ENCODE results near the gene USP20. TPM values are rescaled to one million over a fixed set of nuclear protein-coding genes. Genes with fewer than 3 reads are reported as not detected.

Gene USP20
- total and polyA plus RNA-seq, 4 experiments from 2014 or later, result 36.5 to 132 (median 89.6) TPM

GRCh38 chr9:129875687-129876395 lies 40.6 kb downstream of the USP20 start:
- DNase-seq, result no peak
- intact Hi-C loops (cut with micrococcal nuclease), result no loop called here
- Mint-ChIP-seq H3K4me3 (no peak overlapping the region), H3K27me3 (no peaks in the 10 kb centered on the region), H3K9me3 (peaks cover 0 to 6% (median 0%) of the 10 kb centered on the region in 8 donors), H3K36me3 (peaks cover 47 to 49% of the 10 kb centered on the region in 2 donors), H3K4me1 (peaks cover 12 to 54% (median 27%) of the 10 kb centered on the region in 4 donors), H3K27ac (peak overlapping the region in 3 of 7 donors; percentile 37 to 75 (median 41))
- Histone ChIP-seq H3K27me3 (ENCODE audit: insufficient read depth, low read length) (no peaks in the 10 kb centered on the region), H3K27ac (ENCODE audit: low read depth, low read length) (peak overlapping the region; percentile 28), H3K4me3 (ENCODE audit: low read length in 2 of 2) (no peak overlapping the region), H3K36me3 (ENCODE audit: insufficient read depth, low read length) (peaks cover 33% of the 10 kb centered on the region), H3K4me1 (ENCODE audit: insufficient read depth, low read length) (peaks cover 32% of the 10 kb centered on the region), H3K9me3 (ENCODE audit: control insufficient read depth in 1 of 2, low read length in 2 of 2) (no peaks in the 10 kb centered on the region)
- CTCF ChIA-PET (ENCODE audit: partially characterized antibody), result interaction anchor here (1.0 kb wide), 1 partner anchor 9 kb away, joined by 3 read pairs; no protein-coding TSS in a partner anchor
- POLR2A ChIA-PET (ENCODE audit: partially characterized antibody), result interaction anchor here (1.0 to 2.2 kb wide), 2 partner anchors 41 to 132 kb away, joined by 6 to 7 read pairs; partner anchors contain the start of genes C9orf78 and USP20

GRCh38 chr9:129876815-129877214 lies 41.6 kb downstream of the USP20 start:
- H3K4me1 ChIP-seq (ENCODE audit: insufficient read depth, low read length), result peaks cover 23% of the 10 kb centered on the region
- H3K36me3 Mint-ChIP-seq, result peaks cover 40 to 51% of the 10 kb centered on the region in 2 donors
- peaks cover 0 to 6% (median 0%) of the 10 kb centered on the region in 8 donors for H3K9me3 Mint-ChIP-seq
- DNase-seq, result no peak
- peak overlapping the region; percentile 2 for H3K27ac ChIP-seq (ENCODE audit: low read depth, low read length)
- intact Hi-C loops (cut with micrococcal nuclease), result no loop called here
- H3K36me3 ChIP-seq (ENCODE audit: insufficient read depth, low read length), result peaks cover 33% of the 10 kb centered on the region
- peak overlapping the region in 2 of 8 donors; percentile 17 to 31 for H3K4me3 Mint-ChIP-seq
- no peaks in the 10 kb centered on the region for H3K27me3 Mint-ChIP-seq
- H3K4me1 Mint-ChIP-seq, result peaks cover 8 to 45% (median 19%) of the 10 kb centered on the region in 4 donors
- no peaks in the 10 kb centered on the region for H3K9me3 ChIP-seq (ENCODE audit: control insufficient read depth in 1 of 2, low read length in 2 of 2)
- CTCF ChIA-PET (ENCODE audit: partially characterized antibody), result no interaction called here
- H3K27me3 ChIP-seq (ENCODE audit: insufficient read depth, low read length), result no peaks in the 10 kb centered on the region
- POLR2A ChIA-PET (ENCODE audit: partially characterized antibody), result interaction anchor here (2.2 kb wide), 1 partner anchor 41 kb away, joined by 7 read pairs; the partner anchor contains the start of genes C9orf78 and USP20
- H3K4me3 ChIP-seq (ENCODE audit: low read length in 2 of 2), result no peak overlapping the region
- peak overlapping the region in 6 of 7 donors; percentile 48 to 87 (median 76) for H3K27ac Mint-ChIP-seq

GRCh38 chr9:129878291-129878690 lies 43.0 kb downstream of the USP20 start:
- H3K36me3 Mint-ChIP-seq, result peaks cover 33 to 48% of the 10 kb centered on the region in 2 donors
- CTCF ChIA-PET (ENCODE audit: partially characterized antibody), result interaction anchor here (1.0 kb wide), 1 partner anchor 11 kb away, joined by 3 read pairs; no protein-coding TSS in a partner anchor
- peaks cover 22% of the 10 kb centered on the region for H3K4me1 ChIP-seq (ENCODE audit: insufficient read depth, low read length)
- H3K27ac ChIP-seq (ENCODE audit: low read depth, low read length), result no peak overlapping the region
- H3K27ac Mint-ChIP-seq, result peak overlapping the region in 5 of 7 donors; percentile 32 to 85 (median 78)
- no peaks in the 10 kb centered on the region for H3K27me3 ChIP-seq (ENCODE audit: insufficient read depth, low read length)
- peaks cover under 1 to 35% (median 11%) of the 10 kb centered on the region in 4 donors for H3K4me1 Mint-ChIP-seq
- no peak for DNase-seq
- intact Hi-C loops (cut with micrococcal nuclease), result no loop called here
- POLR2A ChIA-PET (ENCODE audit: partially characterized antibody), result interaction anchor here (0.5 to 18.1 kb wide), 7 partner anchors 8 to 161 kb away, joined by 3 to 423 read pairs (median 5); partner anchors contain the start of genes C9orf78 and USP20
- peaks cover 42% of the 10 kb centered on the region for H3K36me3 ChIP-seq (ENCODE audit: insufficient read depth, low read length)
- no peaks in the 10 kb centered on the region for H3K27me3 Mint-ChIP-seq
- H3K4me3 ChIP-seq (ENCODE audit: low read length in 2 of 2), result no peak overlapping the region
- H3K4me3 Mint-ChIP-seq, result peak overlapping the region in 1 of 8 donors; percentile 36
- no peaks in the 10 kb centered on the region for H3K9me3 ChIP-seq (ENCODE audit: control insufficient read depth in 1 of 2, low read length in 2 of 2)
- H3K9me3 Mint-ChIP-seq, result peaks cover 0 to 6% (median 0%) of the 10 kb centered on the region in 8 donors

- H3K36me3 ChIP-seq (ENCODE audit: insufficient read depth, low read length), result peaks cover 33% of the 10 kb centered on the region
- H3K27ac ChIP-seq (ENCODE audit: low read depth, low read length), result no peak overlapping the region
- H3K9me3 Mint-ChIP-seq, result peaks cover 0 to 6% (median 0%) of the 10 kb centered on the region in 8 donors
- DNase-seq, result no peak
- no peak overlapping the region for H3K4me3 ChIP-seq (ENCODE audit: low read length in 2 of 2)
- peak overlapping the region in 3 of 7 donors; percentile 17 to 78 (median 74) for H3K27ac Mint-ChIP-seq
- POLR2A ChIA-PET (ENCODE audit: partially characterized antibody), result interaction anchor here (1.5 to 18.1 kb wide), 4 partner anchors 10 to 160 kb away, joined by 5 to 423 read pairs (median 10); partner anchors contain the start of genes C9orf78 and USP20
- CTCF ChIA-PET (ENCODE audit: partially characterized antibody), result interaction anchor here (1.0 kb wide), 1 partner anchor 12 kb away, joined by 3 read pairs; no protein-coding TSS in a partner anchor
- peaks cover 25 to 42% of the 10 kb centered on the region in 2 donors for H3K36me3 Mint-ChIP-seq
- no peak overlapping the region for H3K4me3 Mint-ChIP-seq
- H3K27me3 ChIP-seq (ENCODE audit: insufficient read depth, low read length), result no peaks in the 10 kb centered on the region
- H3K4me1 ChIP-seq (ENCODE audit: insufficient read depth, low read length), result peaks cover 29% of the 10 kb centered on the region
- no peaks in the 10 kb centered on the region for H3K27me3 Mint-ChIP-seq
- intact Hi-C loops (cut with micrococcal nuclease), result no loop called here
- H3K9me3 ChIP-seq (ENCODE audit: control insufficient read depth in 1 of 2, low read length in 2 of 2), result no peaks in the 10 kb centered on the region
- H3K4me1 Mint-ChIP-seq, result peaks cover 6 to 34% (median 13%) of the 10 kb centered on the region in 4 donors
These were observed 43.9 kb downstream of the USP20 start for GRCh38 chr9:129879103-129879699.

DNA sequence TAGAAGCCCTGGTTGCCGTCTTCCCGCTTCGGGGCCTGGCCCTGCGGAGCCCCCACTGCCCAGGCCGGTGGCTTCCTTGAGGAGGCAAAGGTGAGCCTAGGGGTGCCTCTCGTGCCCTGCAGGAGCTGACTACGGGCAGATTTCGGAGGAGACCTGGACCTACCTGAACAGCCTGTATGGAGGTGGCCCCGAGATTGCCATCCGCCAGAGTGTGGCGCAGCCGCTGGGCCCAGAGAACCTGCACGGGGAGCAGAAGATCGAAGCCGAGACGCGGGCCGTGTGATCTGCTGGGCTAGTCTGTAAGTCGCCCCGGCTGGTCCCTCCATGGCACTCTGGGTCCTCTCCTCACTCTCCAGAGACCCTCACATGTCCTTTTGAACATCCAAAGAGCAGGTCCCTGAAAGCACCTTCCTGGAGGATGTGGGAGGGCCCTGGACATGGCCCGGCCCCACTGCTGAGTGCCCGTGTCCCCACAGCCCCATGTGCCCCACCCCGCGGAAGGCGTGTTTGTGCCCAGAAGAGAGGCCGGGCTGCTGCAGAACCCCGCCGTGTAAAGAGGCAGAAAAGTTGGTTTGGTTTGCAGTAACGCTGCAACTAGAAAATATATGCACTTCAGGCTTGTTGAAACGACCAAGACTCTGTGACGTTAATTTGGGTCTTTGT lies 44.9 kb downstream of the USP20 start:
- H3K4me1 Mint-ChIP-seq, result peaks cover 8 to 36% (median 20%) of the 10 kb centered on the region in 4 donors
- H3K9me3 Mint-ChIP-seq, result peaks cover 0 to 2% (median 0%) of the 10 kb centered on the region in 8 donors
- H3K27me3 Mint-ChIP-seq, result no peaks in the 10 kb centered on the region
- H3K9me3 ChIP-seq (ENCODE audit: control insufficient read depth in 1 of 2, low read length in 2 of 2), result no peaks in the 10 kb centered on the region
- intact Hi-C loops (cut with micrococcal nuclease), result no loop called here
- no peak overlapping the region for H3K27ac ChIP-seq (ENCODE audit: low read depth, low read length)
- peak overlapping the region in 4 of 7 donors; percentile 15 to 69 (median 40) for H3K27ac Mint-ChIP-seq
- no peak overlapping the region for H3K4me3 ChIP-seq (ENCODE audit: low read length in 2 of 2)
- ChIA-PET CTCF (ENCODE audit: partially characterized antibody) (interaction anchor here (0.9 kb wide), 1 partner anchor 220 kb away, joined by 3 read pairs; no protein-coding TSS in a partner anchor), POLR2A (ENCODE audit: partially characterized antibody) (interaction anchor here (0.8 to 18.1 kb wide), 4 partner anchors 9 to 61 kb away, joined by 3 to 423 read pairs (median 8); no protein-coding TSS in a partner anchor)
- DNase-seq, result no peak
- peaks cover 36% of the 10 kb centered on the region for H3K4me1 ChIP-seq (ENCODE audit: insufficient read depth, low read length)
- H3K4me3 Mint-ChIP-seq, result no peak overlapping the region
- peaks cover 24% of the 10 kb centered on the region for H3K36me3 ChIP-seq (ENCODE audit: insufficient read depth, low read length)
- H3K27me3 ChIP-seq (ENCODE audit: insufficient read depth, low read length), result no peaks in the 10 kb centered on the region
- peaks cover 19 to 43% of the 10 kb centered on the region in 2 donors for H3K36me3 Mint-ChIP-seq

DNA sequence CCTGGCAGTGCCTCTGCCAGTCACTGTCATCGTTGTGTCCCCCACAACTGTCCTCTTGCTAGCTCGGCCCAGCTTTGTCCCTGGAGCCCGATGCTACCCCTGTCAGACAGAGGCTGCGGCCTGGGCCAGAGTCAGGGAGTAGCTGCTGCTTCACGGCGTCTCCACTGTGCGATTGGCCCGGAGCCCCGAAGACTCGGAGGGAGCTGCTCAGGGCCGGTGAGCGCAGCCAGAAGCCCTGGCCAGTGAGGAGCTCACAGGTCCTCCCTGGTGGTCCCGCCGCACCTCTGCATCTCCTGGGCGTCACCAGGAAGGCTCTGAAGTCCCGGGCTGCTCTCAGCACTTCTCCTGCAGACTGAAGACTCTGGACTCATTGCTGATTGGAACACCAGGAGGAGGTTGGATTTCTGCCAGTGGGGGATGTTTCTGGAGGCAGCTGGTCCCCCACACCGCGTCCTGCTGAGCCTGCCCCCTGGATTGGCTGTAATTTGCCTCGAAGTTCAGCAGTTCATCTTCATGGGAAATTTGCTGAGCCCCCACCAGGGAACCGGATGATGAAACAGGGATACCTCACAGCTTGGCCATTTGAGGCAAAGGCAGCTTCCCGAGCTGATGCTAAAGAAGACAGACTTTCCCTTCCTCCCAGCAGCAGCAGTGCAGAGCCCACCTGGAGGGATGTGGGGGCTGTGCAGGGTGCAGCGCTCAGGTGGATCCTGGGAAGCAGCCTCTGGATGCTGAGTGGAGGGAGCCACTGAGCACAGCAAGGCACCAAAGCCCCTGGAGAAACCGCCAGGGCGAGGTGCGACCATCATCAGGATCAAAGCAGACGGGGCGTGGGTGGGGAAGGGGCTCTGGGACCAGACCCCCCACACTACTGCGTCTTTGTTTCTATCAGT lies 45.6 kb downstream of the USP20 start:
- POLR2A ChIA-PET (ENCODE audit: partially characterized antibody), result interaction anchor here (0.8 to 18.1 kb wide), 5 partner anchors 8 to 62 kb away, joined by 3 to 423 read pairs (median 13); partner anchors contain the start of genes C9orf78 and USP20
- peaks cover 8 to 37% (median 23%) of the 10 kb centered on the region in 4 donors for H3K4me1 Mint-ChIP-seq
- Histone ChIP-seq H3K27ac (ENCODE audit: low read depth, low read length) (no peak overlapping the region), H3K27me3 (ENCODE audit: insufficient read depth, low read length) (no peaks in the 10 kb centered on the region), H3K9me3 (ENCODE audit: control insufficient read depth in 1 of 2, low read length in 2 of 2) (no peaks in the 10 kb centered on the region), H3K4me1 (ENCODE audit: insufficient read depth, low read length) (peaks cover 36% of the 10 kb centered on the region), H3K4me3 (ENCODE audit: low read length in 2 of 2) (no peak overlapping the region), H3K36me3 (ENCODE audit: insufficient read depth, low read length) (peaks cover 16% of the 10 kb centered on the region)
- peaks cover 0 to 2% (median 0%) of the 10 kb centered on the region in 8 donors for H3K9me3 Mint-ChIP-seq
- intact Hi-C loops (cut with micrococcal nuclease), result no loop called here
- DNase-seq, result no peak
- CTCF ChIA-PET (ENCODE audit: partially characterized antibody), result interaction anchor here (0.9 kb wide), 1 partner anchor 219 kb away, joined by 3 read pairs; no protein-coding TSS in a partner anchor
- no peaks in the 10 kb centered on the region for H3K27me3 Mint-ChIP-seq
- peaks cover 19 to 46% of the 10 kb centered on the region in 2 donors for H3K36me3 Mint-ChIP-seq
- no peak overlapping the region for H3K4me3 Mint-ChIP-seq
- peak overlapping the region in 2 of 7 donors; percentile 24 to 55 for H3K27ac Mint-ChIP-seq

All from CD4-positive, alpha-beta memory T cell (primary cell).